ENCODE data around the gene ADAMTS6. TPM values are rescaled to one million over a fixed set of nuclear protein-coding genes. Genes with fewer than 3 reads are reported as not detected.

Gene ADAMTS6
- total and polyA plus RNA-seq, 2 experiments from 2014 or later = 3.4 to 21.0 TPM

- Histone ChIP-seq H3K9me2 (replicated peaks; ENCODE audit: insufficient read depth) (no peaks in the 10 kb centered on the region), H3K4me2 (no peak overlapping the region), H3K4me3 (no peak overlapping the region), H3K36me3 (replicated peaks; ENCODE audit: insufficient read depth, low read depth) (no peaks in the 10 kb centered on the region), H4K20me1 (ENCODE audit: insufficient read depth, poor library complexity, severe bottlenecking) (no peaks in the 10 kb centered on the region), H3K27ac (no peak overlapping the region), H2AFZ (no peak overlapping the region), H3K79me2 (no peaks in the 10 kb centered on the region), H3K27me3 (no peaks in the 10 kb centered on the region), H3K9me3 (ENCODE audit: low read depth) (no peaks in the 10 kb centered on the region), H3K4me1 (ENCODE audit: insufficient read depth) (no peaks in the 10 kb centered on the region)
- 98% methylated on average over 2 of the region's 2 CpGs for WGBS (ENCODE audit: low lambda C conversion rate, missing lambda C conversion rate)
- TF ChIP-seq EZH2 (IDR thresholded peaks at IDR 0.05; ENCODE audit: borderline replicate concordance) = no peak
- TF ChIP-seq EZH2phosphoT487 (IDR thresholded peaks at IDR 0.05; ENCODE audit: low read depth, severe bottlenecking, unreplicated experiment) = no peak
- no peak for TF ChIP-seq CTCF (IDR thresholded peaks at IDR 0.05; ENCODE audit: poor library complexity)
- DNase-seq (ENCODE audit: low spot score) = no peak
Measured at GRCh38 chr5:65194871-65195270, 286.8 kb downstream of the ADAMTS6 start.

- Histone ChIP-seq H3K79me2 (no peaks in the 10 kb centered on the region), H2AFZ (no peak overlapping the region), H3K36me3 (replicated peaks; ENCODE audit: insufficient read depth, low read depth) (no peaks in the 10 kb centered on the region), H3K4me3 (no peak overlapping the region), H3K27ac (no peak overlapping the region), H3K9me3 (ENCODE audit: low read depth) (no peaks in the 10 kb centered on the region), H3K4me2 (no peak overlapping the region), H4K20me1 (ENCODE audit: insufficient read depth, poor library complexity, severe bottlenecking) (no peaks in the 10 kb centered on the region), H3K4me1 (ENCODE audit: insufficient read depth) (no peaks in the 10 kb centered on the region), H3K27me3 (no peaks in the 10 kb centered on the region), H3K9me2 (replicated peaks; ENCODE audit: insufficient read depth) (no peaks in the 10 kb centered on the region)
- WGBS (ENCODE audit: low lambda C conversion rate, missing lambda C conversion rate) = 93% methylated on average over 1 of the region's 1 CpG
- no peak for DNase-seq (ENCODE audit: low spot score)
- TF ChIP-seq EZH2 (IDR thresholded peaks at IDR 0.05; ENCODE audit: borderline replicate concordance) (no peak), CTCF (IDR thresholded peaks at IDR 0.05; ENCODE audit: poor library complexity) (no peak), EZH2phosphoT487 (IDR thresholded peaks at IDR 0.05; ENCODE audit: low read depth, severe bottlenecking, unreplicated experiment) (no peak)
Measured at GRCh38 chr5:65192331-65192730, 289.4 kb downstream of the ADAMTS6 start.

- no peaks in the 10 kb centered on the region for H3K9me2 ChIP-seq (replicated peaks; ENCODE audit: insufficient read depth)
- H3K27ac ChIP-seq = no peak overlapping the region
- no peaks in the 10 kb centered on the region for H3K79me2 ChIP-seq
- H3K36me3 ChIP-seq (replicated peaks; ENCODE audit: insufficient read depth, low read depth) = no peaks in the 10 kb centered on the region
- no peaks in the 10 kb centered on the region for H4K20me1 ChIP-seq (ENCODE audit: insufficient read depth, poor library complexity, severe bottlenecking)
- no peaks in the 10 kb centered on the region for H3K27me3 ChIP-seq
- no peak overlapping the region for H3K4me3 ChIP-seq
- H3K4me2 ChIP-seq = no peak overlapping the region
- DNase-seq (ENCODE audit: low spot score) = no peak
- TF ChIP-seq CTCF (IDR thresholded peaks at IDR 0.05; ENCODE audit: poor library complexity) (no peak), EZH2 (IDR thresholded peaks at IDR 0.05; ENCODE audit: borderline replicate concordance) (no peak), EZH2phosphoT487 (IDR thresholded peaks at IDR 0.05; ENCODE audit: low read depth, severe bottlenecking, unreplicated experiment) (no peak)
- no peak overlapping the region for H2AFZ ChIP-seq
- H3K9me3 ChIP-seq (ENCODE audit: low read depth) = no peaks in the 10 kb centered on the region
- no peaks in the 10 kb centered on the region for H3K4me1 ChIP-seq (ENCODE audit: insufficient read depth)
Measured at GRCh38 chr5:65191554-65192135, 290.1 kb downstream of the ADAMTS6 start.

Data from hepatocyte (in vitro differentiated cells).